Skeletal muscle tissue (tissue), 4 donors: ENCODE results near the gene EDEM3. TPM values are rescaled to one million over a fixed set of nuclear protein-coding genes. Genes with fewer than 3 reads are reported as not detected.

Experiments
- H3K27ac ChIP-seq: one replicate; pipeline ENCODE4 v1.7.0; 2013; ENCODE audit warnings: mild to moderate bottlenecking, low read depth, low read length, inconsistent platforms
- H3K27me3 ChIP-seq, 3 donors: one replicate each; pipeline ENCODE4 v1.7.0; 2013; ENCODE audit warnings: low read length in 3 of 3; ENCODE audit not compliant: control insufficient read depth in 3 of 3, insufficient read depth in 3 of 3
- H3K36me3 ChIP-seq, 3 donors: one replicate each; pipeline ENCODE4 v1.7.0; 2013; ENCODE audit warnings: low read length in 3 of 3; ENCODE audit not compliant: control insufficient read depth in 3 of 3, insufficient read depth in 3 of 3
- H3K4me1 ChIP-seq, 3 donors: one replicate each; pipeline ENCODE4 v1.7.0; 2013; ENCODE audit warnings: low read length in 3 of 3, mild to moderate bottlenecking in 3 of 3; ENCODE audit not compliant: control insufficient read depth in 3 of 3, insufficient read depth in 3 of 3
- H3K4me3 ChIP-seq, 3 donors: one replicate each; pipeline ENCODE4 v1.7.0; 2013; ENCODE audit warnings: low read length in 3 of 3
- H3K9ac ChIP-seq, 3 donors: one replicate each; pipeline ENCODE4 v1.7.0; 2013; ENCODE audit warnings: low read length in 3 of 3, mild to moderate bottlenecking in 3 of 3, moderate library complexity in 2 of 3, low read depth in 1 of 3
- H3K9me3 ChIP-seq, 3 donors: one replicate each; pipeline ENCODE4 v1.7.0; 2013; ENCODE audit warnings: low read length in 3 of 3; ENCODE audit not compliant: control insufficient read depth in 3 of 3
- total RNA-seq: library from RNA; depleted of rRNA; stranded (reverse); fragments of >200 nt; gene quantifications from one replicate; pipeline ENCODE4 v1.2.3, GENCODE V29; 2014
- donor health status: Osteomylitis.

The EDEM3 gene
- total RNA-seq, 1 donor from 2014 or later, result 28.2 TPM

DNA sequence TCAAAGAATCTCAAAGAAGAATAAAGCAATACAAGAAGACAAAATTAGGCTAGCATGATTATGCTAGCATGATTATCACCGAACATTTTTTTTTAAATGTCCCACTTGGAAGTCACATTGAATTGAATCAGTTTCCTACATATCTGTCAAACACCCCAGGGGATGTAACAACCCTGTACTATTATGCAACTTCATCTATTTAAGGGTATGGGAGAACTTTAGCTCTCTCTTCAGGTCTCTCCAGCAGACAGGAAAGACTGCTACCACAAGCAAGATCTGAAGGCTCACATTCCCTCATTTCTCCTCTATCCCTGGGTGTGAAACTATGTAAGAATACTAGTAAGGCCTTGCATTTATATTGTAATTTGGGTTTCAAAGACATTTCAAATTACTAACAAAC is 52.8 kb downstream of the EDEM3 start:
- Histone ChIP-seq H3K36me3 (peaks cover 7 to 35% (median 15%) of the 10 kb centered on the region in 3 donors), H3K27ac (no peak overlapping the region)

DNA sequence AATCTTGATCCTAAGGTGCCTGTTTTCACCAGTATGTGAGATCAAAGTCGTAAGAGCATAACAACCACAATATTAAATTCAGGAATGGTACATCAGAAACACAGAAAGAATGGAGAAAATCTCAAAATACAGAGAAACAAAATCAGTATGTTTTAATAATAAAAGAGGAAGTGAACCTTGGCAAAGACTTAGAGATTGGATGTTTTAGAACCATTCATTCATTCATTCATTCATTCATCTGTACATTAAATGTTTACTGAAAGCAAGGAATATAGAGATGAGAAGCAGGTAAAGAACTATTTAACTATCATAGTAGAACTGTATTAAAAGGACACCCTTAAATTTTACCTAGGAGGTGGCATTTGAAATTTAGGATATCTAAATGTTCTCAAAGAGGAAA is 55.7 kb downstream of the EDEM3 start:
- Histone ChIP-seq H3K27ac (no peak overlapping the region), H3K9me3 (no peaks in the 10 kb centered on the region), H3K9ac (no peak overlapping the region), H3K36me3 (peaks cover 2 to 38% (median 14%) of the 10 kb centered on the region in 3 donors), H3K4me1 (no peaks in the 10 kb centered on the region), H3K4me3 (no peak overlapping the region), H3K27me3 (no peaks in the 10 kb centered on the region)

More for the DNA sequence above, 52.8 kb downstream of the EDEM3 start:
- no peak overlapping the region for H3K4me3 ChIP-seq
- no peaks in the 10 kb centered on the region for H3K27me3 ChIP-seq
- H3K9me3 ChIP-seq, result no peaks in the 10 kb centered on the region
- no peaks in the 10 kb centered on the region for H3K4me1 ChIP-seq
- H3K9ac ChIP-seq, result no peak overlapping the region

DNA sequence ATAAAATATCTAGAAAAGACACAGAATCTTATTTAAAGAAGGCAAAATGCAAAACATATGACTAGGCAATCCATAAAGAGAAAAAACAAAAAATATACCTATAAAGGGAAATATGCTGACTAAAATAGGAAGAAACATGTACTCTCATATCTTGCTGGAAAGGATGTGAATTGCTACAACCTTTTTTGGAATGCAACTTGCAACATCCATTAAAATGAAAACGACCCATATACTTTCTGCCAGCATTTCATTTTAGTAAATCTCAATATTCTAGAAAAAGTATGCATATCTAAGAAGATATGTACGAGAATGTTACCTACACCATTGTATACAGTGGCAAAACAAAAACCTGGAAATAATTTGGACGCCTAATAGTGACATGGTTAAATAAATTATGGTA is 56.6 kb downstream of the EDEM3 start:
- H3K4me3 ChIP-seq, result no peak overlapping the region
- H3K36me3 ChIP-seq, result peaks cover under 1 to 38% (median 20%) of the 10 kb centered on the region in 3 donors
- H3K27me3 ChIP-seq, result no peaks in the 10 kb centered on the region
- H3K27ac ChIP-seq, result no peak overlapping the region
- no peaks in the 10 kb centered on the region for H3K9me3 ChIP-seq
- no peaks in the 10 kb centered on the region for H3K4me1 ChIP-seq
- peak overlapping the region in 1 of 3 donors; percentile 17 for H3K9ac ChIP-seq

DNA sequence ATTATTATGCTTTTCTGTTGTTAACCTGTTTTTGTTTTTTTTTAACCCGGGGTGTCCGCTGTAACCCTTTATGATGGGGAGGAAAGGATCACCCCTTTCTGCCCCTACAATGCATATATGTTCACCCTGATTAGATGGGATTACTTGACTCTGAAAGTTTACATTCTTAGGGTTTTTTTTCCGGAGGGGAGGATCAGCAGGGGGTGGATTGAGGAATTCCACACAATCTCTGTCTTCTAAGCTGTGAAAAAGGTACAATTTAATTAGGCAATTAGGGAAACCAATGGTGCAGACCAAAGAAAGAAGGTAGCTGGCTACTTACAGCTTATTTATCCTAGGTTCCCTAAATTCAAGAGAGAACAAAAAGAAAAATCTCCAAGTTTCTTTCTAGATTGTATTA is 58.3 kb downstream of the EDEM3 start:
- Histone ChIP-seq H3K27me3 (no peaks in the 10 kb centered on the region), H3K4me1 (no peaks in the 10 kb centered on the region), H3K27ac (no peak overlapping the region), H3K9me3 (no peaks in the 10 kb centered on the region), H3K36me3 (peaks cover 2 to 27% (median 17%) of the 10 kb centered on the region in 3 donors), H3K9ac (no peak overlapping the region), H3K4me3 (no peak overlapping the region)

DNA sequence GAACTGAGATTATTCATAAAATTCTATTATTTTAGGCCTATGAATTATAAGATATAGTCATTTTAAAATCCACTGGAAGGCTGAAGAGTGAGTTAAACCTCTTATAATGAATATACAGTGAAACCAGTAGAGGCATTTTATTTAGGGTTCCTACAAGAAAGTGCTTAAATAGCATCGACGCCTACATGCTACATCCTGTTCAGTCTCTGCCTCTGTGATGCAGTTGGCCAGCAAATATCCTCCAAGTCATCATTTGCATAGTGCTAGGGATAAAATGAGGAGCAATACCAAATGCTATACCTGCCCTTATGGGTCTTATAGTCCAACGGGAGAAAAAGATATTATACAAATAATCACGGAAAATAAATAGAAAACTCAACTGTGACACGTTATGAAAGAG is 59.6 kb downstream of the EDEM3 start:
- H3K27me3 ChIP-seq, result no peaks in the 10 kb centered on the region
- no peaks in the 10 kb centered on the region for H3K4me1 ChIP-seq
- H3K4me3 ChIP-seq, result no peak overlapping the region
- H3K27ac ChIP-seq, result no peak overlapping the region
- peaks cover 2 to 19% (median 12%) of the 10 kb centered on the region in 3 donors for H3K36me3 ChIP-seq
- H3K9me3 ChIP-seq, result no peaks in the 10 kb centered on the region
- no peak overlapping the region for H3K9ac ChIP-seq

DNA sequence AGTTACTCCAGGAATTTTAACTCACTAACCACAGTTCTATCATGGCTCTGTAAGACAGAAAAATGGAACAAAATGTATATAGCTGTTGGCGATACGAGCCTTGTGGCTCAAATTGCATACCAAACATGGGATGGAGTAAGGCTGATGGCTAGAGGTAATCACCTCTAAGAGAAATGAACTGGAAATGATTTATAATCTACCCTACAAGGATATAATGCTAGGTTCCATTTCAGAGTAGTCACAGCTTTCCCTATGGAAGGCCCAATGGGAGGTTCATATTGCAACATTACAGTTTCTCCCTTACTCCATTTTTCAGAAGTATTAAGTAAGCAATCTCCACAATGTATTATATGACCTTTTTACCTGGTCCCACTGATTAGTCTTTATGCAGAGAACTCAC is 61.6 kb downstream of the EDEM3 start:
- Histone ChIP-seq H3K27ac (no peak overlapping the region), H3K9ac (no peak overlapping the region), H3K27me3 (no peaks in the 10 kb centered on the region), H3K36me3 (peaks cover 2 to 19% (median 11%) of the 10 kb centered on the region in 3 donors), H3K4me1 (no peaks in the 10 kb centered on the region), H3K4me3 (no peak overlapping the region), H3K9me3 (no peaks in the 10 kb centered on the region)

DNA sequence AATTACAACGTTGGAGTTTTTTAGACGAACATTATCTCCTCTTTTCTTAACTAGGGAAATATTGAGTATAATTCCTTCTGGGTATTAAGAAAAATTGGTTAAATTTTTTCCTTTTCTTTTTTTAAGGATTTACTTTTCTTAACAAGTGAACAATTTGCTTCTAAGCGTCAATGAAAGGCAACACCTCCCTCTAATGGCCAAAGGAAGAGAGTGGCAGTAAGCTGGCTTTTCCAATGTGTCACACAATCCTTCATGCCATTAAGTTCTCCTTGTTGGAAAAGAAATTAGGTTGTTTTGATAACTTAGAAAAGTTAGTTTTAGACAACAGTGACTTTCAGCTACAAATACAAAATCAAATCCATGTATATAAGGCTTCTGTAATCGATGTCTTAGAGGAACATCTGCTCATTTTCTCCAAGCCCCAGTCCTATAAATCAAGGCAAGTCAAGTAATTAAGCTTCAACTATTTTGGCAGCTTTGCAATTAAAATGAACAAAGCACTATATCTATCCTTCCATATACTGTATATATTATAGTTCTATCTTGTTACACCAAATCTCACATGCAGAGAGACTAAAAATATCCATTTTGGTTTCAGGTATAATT is 62.8 kb downstream of the EDEM3 start:
- peaks cover 2 to 19% (median 11%) of the 10 kb centered on the region in 3 donors for H3K36me3 ChIP-seq

DNA sequence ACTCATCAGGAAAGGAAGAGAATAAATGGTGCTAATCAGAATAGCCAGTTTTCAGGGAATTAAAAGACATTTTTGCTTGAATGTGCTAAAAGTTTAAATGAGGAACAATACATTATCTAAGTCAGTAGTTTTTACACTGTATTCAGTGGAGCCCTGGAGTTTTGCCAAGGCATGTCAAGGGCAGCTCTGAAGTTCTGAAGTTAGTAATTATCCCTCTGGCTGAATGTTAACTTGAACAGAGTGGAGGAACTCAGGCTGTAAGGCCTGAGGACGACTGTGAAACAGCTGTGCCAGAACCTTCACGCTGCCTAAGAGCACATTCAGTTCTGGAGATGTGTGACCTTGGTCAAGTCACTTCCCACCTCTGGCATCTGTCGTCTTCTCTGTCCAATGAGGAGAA is 68.1 kb downstream of the EDEM3 start:
- no peaks in the 10 kb centered on the region for H3K27me3 ChIP-seq

More for the DNA sequence above, 62.8 kb downstream of the EDEM3 start:
- Histone ChIP-seq H3K27me3 (no peaks in the 10 kb centered on the region), H3K4me3 (no peak overlapping the region), H3K9me3 (no peaks in the 10 kb centered on the region), H3K4me1 (no peaks in the 10 kb centered on the region), H3K9ac (no peak overlapping the region), H3K27ac (no peak overlapping the region)

DNA sequence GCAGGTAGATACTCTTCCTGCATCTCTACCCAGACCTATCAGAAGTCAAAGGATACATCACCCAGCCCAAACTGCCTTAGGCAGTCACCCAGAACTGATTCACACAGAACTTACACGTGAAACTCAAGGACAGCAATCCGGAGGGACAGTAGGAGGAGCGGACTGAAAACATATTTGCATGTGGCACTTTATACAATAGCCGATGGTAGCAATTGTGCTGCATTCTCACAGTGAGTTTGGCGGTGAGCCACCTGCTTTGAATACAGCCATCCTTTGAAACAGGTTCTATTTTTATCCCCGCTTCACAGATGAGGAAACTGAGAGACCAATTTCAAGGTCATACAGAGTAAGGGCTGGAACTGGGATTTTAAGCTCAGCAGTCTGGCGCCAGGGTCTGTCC is 69.5 kb downstream of the EDEM3 start:
- peaks cover 0 to 4% (median 0%) of the 10 kb centered on the region in 3 donors for H3K4me1 ChIP-seq
- H3K36me3 ChIP-seq, result no peaks in the 10 kb centered on the region
- H3K27ac ChIP-seq, result no peak overlapping the region
- H3K9ac ChIP-seq, result no peak overlapping the region
- H3K27me3 ChIP-seq, result no peaks in the 10 kb centered on the region
- H3K9me3 ChIP-seq, result no peaks in the 10 kb centered on the region
- H3K4me3 ChIP-seq, result no peak overlapping the region

More for the DNA sequence above, 68.1 kb downstream of the EDEM3 start:
- Histone ChIP-seq H3K9ac (no peak overlapping the region), H3K36me3 (no peaks in the 10 kb centered on the region), H3K27ac (no peak overlapping the region), H3K4me1 (peaks cover 0 to 4% (median 0%) of the 10 kb centered on the region in 3 donors), H3K9me3 (no peaks in the 10 kb centered on the region), H3K4me3 (no peak overlapping the region)

DNA sequence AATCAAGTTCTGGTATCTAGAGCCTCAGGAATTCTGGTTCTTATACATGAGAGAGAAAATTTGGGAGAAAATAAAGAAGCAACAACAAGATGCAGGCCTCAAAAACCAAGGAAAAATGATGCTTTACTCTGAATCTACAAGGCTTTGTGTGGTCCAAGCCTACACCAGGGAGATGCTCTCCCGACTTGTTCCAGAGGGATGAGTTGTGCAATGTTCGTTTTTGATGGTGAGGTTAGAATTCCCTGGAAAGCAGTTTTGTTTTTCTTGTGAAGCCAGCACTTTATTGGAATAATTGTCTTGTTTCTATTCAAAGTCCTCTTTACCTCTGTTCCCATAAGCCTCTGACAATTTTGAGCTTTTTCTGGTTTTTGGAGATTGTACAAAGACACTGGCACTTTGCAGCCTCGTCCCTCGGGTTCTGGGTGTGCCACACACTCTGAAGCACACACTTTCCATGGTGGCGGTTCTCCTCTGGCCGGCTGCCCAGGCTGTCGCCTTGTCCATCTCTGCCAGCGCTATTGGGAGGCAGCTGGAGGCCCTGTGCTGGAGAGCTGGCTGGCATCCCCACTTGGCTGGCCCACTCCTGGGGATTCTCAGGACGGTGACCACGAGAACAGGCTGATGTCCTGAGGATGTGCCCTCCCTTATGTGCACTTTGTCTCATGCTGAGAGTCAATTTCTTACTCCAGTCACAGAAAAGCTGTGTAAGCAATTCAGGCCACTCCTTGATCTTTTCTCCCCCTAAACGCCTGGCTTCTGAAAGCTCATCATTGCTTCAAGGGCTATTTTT is 70.2 kb downstream of the EDEM3 start:
- Histone ChIP-seq H3K27me3 (no peaks in the 10 kb centered on the region), H3K4me3 (no peak overlapping the region), H3K9me3 (no peaks in the 10 kb centered on the region), H3K4me1 (peaks cover 0 to 4% (median 0%) of the 10 kb centered on the region in 3 donors), H3K36me3 (no peaks in the 10 kb centered on the region), H3K27ac (no peak overlapping the region), H3K9ac (no peak overlapping the region)
